HG02642 (cell line): ENCODE measurements around the gene PRR16.

Source experiments
- ATAC-seq: cut with Tn5 transposase; IDR thresholded peaks from one replicate; pipeline ENCODE4 v1.9.1; 2021; ENCODE audit warnings: mild to moderate bottlenecking; ENCODE audit not compliant: unreplicated experiment, poor library complexity

The PRR16 gene

DNA sequence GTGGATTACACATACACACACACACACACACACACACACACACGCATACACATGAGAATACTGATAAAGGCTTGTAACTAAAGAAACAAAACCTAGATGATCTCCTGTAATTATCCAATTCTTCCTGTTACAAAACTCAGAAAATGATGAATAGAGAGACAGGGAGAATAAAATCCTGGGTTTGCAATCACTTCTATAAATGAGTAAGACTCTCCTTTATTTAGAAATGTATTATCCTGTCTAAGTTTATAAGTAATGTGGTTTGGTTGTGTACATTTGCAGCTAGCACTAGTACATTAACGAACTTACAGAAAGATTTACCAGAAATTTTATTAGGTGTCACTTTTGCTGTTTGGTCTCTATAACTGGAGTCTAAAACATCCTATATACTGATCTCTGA lies 2.8 kb upstream of the PRR16 start:
- no peak for ATAC-seq

DNA sequence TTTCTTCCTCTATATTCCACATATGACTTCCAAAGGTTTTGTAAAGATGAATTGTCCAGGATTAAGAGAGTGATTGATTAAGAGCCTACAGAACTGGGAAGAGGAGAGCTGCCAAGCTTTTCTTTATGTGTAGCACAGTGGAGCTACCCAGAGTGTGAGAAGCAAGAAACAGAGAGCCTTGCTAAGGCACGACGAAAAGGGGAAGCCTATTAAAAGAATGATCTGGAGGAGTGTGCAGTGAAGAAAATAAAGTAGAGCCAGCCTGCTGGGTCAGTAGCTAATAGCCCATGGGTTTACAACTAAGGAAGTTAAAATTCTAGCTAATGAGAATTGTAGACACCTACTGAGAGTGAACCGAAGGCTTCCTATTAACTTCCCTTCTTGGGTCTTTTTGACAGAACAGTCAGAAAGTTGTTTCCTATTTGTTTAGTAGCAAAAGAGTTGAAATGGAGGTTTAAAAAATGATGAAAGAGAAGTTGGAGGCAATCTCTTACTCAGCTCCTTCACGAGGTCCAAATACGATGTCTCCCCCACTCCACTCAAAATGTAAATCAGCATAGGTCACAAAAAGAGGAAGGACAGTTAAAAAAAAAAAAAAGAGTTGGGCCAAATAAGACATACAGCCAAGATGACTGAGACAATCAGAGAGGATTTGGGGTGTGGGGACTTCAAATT lies 957 bp upstream of the PRR16 start:
- ATAC-seq = no peak

DNA sequence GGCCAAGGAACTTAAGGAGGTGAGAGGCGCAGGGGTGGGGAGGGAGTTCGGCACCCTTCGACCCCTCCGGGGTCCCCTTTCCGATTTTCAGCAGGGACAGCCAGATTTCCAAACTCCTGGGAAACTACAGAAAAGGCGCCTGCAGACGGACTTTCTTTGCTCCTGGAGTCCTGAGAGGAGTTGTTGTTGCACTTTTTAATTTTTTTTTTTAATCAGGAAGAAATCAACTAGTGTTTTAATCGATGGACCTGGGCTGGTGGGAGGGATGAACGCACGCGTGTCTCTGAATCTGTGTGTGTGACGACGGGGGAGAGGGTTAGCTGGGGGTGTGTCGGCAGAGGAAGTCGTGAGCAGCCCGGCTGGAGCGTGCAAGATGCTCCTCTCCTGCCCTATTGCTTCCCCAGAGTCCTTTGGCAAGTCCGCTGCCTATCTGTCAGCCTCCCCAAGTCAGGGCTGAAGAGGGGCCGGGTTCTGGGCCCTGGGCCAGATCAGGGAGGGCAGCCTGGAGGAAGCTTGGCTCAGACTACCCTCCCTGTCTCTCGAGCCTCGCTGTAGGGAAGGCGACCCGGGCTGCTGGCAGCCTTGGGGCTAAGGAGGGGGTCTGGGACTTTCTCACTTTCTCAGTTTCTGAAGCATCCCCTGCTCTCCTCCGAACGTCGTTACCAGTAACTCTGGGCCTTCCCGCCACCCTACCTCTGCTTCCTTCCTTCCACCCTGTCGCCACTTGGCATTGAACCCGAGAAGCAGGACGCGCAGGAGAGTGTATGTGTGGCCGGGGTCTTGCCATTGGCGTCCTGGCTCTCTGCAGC lies 731 bp downstream of the PRR16 start:
- peak; percentile 36 for ATAC-seq

DNA sequence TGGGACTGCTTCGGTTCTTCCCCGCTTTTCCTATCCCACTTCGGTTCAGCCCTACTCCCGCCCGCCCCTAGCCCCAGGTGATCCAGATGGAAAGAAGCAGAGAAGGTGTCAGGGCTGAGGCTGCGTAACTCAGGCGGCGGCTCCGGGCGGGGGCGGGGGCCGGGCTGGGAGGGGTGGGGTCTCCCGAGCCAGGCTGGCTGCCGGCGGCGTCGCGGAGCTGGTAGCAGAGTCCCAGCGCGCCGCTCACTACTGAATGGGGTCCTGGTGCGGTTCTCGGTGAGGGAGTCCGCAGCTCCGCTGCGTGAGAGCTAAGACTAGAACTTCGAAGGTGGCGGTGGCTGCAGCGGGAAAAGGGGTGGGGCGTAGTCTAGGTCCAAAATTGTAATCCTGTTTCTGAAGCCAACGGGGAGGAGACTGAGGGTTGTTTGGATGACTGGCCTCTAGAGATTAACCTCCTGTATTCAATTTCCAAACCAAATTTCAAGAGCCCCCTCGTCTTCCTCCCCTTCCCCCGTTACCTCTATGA lies 1.4 kb downstream of the PRR16 start:
- ATAC-seq = peak; percentile 4

DNA sequence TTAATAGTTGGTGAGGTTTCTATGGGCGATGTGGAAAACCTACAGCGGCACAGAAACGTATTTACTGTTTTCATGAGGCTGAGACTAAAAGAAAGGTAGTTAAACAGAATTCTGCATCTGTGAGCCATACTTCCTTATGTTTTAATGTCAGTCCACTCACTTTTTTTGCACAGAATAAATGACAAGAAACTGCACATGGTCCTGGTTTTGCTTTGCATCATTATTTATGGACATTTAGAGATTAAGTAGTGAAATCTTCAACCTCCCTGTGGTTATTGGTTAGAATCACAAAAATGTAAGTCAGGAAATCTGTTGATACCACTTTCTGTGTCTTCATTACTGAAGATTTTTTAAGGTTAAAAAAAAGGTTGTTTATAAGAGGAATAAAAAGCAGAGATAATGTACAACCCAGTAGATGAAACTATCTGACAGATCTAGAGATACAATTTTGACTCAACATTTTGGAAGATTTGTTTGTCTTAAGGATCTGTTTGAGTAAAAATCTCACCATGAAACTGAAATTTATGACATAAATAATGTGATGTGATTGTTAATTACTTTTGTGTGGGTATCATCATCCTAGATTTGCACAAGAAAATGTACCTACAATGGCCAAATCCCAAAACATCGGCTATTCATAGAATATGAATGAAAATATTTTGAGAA lies 2.4 kb downstream of the PRR16 start:
- no peak for ATAC-seq

DNA sequence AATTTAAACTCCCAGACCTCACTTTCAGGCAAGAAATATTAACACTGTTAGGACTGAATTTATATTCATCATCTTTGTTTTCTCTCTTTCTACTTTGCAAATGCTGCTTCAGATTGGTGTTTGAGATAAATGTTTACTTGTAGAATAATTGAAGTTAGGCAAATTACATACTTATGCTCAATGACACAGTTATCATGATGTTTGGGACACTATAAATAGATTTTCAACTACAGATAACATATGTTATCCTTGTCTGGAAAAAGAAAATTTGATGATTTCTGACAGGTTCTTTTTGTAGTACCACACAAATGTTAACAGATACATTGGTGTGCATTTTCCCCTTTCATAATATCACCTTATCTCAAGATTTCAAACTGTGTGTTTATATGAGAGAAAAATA lies 7.9 kb downstream of the PRR16 start:
- no peak for ATAC-seq

DNA sequence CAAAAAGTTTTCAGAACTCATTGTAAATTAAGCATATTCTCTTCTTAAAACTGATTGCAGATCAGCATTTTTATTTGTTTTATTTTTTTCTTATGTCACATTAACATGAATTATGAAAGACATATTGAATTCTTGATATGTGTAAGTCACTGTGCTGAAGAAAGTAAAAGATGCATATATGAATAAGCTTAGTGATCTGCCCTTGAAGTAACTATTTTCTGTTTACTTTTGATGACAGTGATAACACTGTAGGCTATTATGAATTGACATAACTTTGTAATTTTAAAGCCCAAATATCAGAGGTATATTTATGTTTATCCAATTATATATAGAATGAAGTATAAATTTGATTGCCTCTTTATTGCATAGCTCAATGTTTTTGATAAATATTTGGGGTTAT lies 8.8 kb downstream of the PRR16 start:
- no peak for ATAC-seq

DNA sequence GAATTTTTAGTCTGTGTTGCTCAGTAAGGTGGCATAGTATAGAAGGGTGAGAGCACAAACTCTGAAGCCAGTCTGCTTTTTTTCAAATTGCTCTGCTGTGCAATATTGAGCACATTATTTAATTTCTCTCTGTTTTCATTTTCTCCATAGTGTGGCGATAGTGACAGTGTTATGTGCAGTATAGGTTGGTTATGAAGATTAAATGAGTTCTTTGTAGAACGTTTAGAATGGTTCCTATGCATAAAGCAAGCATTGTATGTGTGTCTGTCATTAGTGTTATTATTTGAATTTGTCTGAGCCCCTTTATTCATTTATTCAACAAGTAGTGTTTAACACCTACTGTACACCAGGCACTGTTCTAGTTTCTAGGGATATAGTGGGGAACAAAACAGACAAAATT lies 9.2 kb downstream of the PRR16 start:
- ATAC-seq = no peak

DNA sequence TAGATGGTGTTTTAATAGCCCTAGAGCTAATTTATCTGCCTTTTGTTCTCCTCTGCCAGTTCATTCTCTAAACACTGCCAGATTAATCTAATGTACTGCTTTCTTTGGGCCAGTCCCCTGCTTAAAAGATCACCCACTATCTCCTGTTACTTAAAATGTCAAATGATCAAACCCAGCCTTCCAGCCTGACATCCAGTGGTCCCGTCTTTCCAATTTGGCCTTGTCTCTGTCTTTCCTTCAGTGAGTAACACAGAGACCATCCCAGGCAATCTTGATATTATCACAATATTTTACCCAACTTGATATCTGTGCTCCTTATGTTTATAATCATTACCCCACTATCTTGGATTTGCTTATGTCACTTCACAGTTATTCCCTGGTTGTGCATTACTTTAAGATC lies 12.0 kb downstream of the PRR16 start:
- ATAC-seq = no peak

DNA sequence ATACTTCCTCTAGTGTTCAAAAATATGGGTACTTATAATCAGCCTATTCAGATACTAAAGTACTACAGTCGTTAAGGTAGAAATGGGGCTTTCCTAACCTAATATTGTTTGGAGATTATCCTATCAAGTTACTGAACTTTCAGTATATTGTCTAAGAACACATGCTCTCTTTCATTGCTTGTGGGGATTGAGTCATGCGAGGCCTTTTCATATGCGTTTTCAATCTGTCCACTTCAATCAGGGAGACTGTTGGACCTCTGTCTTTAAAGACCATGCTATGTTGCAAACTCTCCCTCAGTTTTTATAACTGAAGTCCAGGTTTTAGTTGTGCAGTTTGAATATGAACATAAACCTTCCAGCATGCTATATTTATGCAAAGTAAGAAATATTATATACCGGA lies 15.0 kb downstream of the PRR16 start:
- ATAC-seq = no peak

DNA sequence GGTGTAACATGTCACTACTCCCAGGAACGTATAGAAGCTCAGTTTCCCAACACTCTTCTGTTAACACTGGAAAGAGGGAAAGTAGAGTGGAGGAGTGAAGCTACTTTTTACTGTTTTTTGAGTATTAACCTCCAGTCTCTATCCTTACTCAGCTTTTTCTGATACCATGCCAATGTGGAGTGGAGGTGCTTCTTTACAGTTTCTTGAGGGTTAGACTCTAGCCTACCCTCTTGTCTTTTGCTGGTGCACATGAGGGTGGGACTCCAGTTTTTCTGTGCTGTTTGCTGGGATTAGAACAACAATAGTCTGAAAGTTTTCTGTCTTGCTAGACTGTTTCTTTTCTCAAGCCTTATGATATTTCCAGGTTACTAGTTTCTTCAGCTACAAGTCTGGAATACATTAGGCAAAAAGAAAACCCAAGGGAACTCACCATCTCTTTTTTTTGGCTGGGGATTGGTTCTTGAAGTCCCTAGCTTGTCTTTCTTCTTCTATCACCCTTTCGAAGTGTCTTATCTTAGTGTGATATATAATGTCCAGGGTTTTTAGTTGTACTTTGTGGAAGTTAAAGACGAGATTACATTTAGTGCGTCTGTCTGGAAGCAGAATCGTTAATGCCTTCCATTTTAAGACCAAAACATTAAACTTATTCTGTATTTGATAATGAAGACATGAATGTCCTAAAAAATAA lies 35.9 kb downstream of the PRR16 start:
- no peak for ATAC-seq

DNA sequence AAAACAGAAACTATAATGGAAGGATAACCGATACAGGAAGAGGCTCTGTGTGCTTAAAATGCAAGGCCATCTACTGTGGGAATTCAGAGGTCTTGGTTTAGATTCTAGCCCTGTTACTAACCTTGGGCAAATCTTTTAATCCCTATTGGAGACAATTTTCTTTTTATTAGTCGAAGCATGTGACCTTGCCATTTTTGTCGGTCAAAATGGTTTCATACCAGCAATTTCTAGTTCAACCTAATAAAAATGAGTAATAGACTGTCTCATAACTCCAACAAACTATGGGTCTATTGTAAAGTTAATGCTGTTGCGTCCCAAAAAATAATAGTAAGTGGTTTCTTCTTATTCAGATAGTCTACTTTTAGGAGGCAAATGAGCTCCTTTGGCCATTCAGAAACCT lies 38.4 kb downstream of the PRR16 start:
- ATAC-seq = no peak

DNA sequence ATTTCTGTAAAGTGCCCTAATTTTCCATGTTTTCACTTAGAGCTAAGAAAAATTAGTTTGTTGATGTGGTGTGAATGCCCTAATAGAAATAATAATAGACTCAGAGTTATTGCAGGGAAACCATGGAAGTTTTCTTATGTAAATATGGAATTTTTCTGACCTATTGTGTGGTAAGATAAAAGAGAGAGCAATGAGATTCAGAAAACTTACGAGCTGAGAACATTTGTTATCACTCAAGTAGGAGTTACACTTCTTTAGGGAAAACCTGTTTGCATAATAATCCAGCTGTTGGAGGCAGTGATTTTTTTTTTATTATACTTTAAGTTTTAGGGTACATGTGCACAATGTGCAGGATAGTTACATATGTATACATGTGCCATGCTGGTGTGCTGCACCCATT lies 39.2 kb downstream of the PRR16 start:
- no peak for ATAC-seq

DNA sequence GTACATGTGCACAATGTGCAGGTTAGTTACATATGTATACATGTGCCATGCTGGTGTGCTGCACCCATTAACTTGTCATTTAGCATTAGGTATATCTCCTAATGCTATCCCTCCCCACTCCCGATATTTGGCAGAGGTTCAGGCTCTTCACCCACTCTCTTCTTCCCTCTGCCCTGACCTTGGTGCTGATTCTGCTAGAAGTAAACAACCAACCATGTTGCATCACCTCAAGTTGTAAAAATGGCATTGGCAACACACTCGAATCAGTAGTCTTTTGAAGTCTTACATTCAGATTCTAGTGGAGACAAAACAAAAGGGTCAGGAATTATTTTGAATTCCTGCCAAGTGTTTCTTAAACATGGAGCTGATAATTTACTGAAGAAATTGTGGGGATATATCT lies 40.0 kb downstream of the PRR16 start:
- ATAC-seq = no peak

DNA sequence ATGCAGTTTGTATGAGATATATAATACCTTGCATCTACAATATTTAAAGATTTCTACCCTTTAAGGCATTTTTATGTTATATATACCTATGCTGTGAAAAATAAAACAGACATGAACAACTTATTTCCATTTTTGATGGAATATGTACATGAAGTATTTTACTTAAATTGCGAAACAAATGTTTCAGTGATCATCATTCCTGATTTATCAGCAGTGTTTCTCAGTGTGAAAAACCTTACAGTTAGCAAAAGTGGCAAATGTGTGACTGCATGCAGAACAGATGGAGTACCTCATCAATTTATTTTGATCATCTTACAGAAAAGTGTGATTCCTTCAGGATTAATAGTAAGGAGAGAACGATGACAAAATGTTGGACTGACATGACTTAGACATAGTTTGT lies 43.1 kb downstream of the PRR16 start:
- ATAC-seq = no peak

DNA sequence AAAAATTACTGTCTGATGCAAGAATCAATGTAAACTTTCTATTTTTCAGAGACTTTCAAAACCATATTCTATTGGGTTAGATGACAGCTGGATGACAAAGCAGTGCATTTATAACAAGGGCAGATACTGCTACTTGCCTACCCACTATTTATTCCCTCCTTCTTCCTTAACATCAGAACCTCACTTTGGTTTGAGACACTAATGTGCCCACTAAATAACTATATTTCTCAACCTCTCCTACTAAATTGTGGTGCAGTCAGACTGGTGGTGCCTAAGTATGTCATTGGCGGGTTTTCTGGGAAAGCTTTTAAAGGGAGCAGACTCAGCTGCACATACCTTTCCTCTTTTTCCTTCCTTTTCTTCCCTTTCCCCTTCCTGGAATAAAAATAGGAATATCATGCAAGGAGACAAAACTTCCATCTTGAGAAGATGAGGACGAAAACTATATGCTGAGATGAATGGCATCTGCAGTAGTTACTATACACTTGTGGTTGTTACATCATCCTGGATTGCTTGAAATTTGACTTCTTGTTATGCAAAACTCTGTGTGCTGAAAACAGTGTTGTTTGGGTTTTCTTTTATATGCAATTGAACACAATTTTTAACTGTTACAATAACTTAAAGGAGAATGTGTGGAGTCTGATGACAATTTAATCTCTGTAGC lies 43.8 kb downstream of the PRR16 start:
- no peak for ATAC-seq

DNA sequence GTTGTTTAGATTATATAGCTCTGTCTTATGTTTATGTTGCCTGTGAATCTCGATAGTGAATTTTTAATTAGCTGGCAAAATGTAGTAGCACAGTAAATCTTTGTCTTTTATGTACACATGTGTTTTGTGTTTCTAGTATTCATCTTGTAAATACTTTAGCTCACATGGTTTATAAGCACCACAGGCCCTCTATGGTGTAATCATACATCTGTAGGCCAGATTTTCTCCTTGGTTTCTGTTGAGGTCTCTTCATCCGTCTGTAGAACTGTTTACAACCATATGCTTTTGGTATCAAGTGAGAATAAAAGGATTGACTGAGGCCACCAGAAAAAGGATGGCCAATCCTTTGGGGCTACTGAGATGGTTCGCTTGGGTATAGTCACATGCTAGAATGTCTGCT lies 45.0 kb downstream of the PRR16 start:
- no peak for ATAC-seq

DNA sequence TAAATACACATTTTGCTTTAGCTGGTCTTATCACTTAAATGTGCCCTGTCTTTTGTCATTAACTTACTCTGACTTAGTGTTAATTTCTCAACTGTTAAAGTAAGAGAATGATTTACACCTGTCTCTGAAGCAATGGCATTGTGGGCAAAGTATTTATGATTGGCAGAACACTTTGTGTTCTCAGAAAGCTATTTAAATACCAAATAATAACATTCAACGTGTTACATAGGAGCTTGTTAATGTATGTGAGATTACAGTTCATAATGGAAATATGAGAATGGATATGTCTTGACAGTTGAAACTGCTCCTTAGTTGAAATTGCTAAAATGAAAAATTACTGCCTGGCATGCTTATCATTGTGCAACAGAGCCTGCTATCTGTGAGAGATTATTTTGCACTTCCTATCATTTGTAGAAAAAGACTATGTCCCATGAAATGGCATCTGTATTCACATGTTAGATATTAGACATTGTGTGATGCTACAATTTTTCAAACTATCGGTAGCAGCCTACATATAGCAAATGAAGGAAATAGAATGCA lies 46.1 kb downstream of the PRR16 start:
- no peak for ATAC-seq

DNA sequence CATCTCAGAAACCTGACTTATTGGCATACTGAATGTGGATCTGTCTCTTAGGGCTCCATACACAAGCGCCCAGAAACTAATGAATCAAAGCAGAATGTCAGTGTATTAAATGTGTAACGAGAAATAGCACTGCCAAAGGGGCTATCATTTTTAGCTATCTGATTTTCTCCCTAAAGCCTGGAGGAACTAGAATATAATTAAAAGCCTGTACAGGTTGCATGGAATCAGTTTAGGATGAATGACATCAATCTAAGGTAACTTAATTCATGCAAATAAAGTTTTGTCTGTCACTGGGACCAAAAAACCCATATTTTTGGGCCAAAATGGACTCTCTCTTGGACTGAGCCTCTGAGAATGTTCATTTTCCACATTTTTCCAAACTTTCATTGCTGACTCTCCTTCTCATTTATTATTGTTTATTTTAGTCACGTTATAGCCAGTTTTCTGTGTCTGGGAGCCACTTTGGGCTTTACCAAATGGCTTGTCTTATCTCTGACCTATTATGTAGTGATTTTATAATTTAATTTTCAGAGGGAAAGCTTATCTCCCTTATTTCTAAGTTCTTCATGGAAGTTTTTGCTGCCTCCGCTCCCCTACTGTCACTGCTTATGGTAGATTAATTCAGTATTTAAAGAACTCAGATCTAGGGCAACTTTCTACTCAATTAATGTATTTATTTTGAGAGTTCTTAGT lies 47.0 kb downstream of the PRR16 start:
- ATAC-seq = no peak
